ENCODE results near the gene PGP.

DNA sequence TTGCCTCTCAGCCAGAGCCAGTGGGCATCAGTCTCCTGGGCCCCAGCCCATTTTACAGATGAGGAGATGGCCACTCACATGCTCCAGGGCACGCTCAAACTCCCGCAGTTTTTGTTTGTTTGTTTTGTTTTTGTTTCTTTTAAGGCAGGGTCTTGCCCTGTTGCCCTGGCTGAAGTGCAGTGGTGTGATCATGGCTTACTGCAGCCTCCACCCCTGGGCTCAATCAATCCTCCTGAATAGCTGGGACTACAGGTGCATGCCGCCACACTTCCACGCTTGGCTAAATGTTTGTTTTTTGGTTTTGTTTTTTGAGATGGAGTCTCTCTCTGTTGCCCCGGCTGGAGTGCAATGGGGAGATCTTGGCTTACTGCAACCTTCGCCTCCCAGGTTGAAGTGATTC, 12.3 kb upstream of the PGP start:
- TF ChIP-seq, protein P1, sequence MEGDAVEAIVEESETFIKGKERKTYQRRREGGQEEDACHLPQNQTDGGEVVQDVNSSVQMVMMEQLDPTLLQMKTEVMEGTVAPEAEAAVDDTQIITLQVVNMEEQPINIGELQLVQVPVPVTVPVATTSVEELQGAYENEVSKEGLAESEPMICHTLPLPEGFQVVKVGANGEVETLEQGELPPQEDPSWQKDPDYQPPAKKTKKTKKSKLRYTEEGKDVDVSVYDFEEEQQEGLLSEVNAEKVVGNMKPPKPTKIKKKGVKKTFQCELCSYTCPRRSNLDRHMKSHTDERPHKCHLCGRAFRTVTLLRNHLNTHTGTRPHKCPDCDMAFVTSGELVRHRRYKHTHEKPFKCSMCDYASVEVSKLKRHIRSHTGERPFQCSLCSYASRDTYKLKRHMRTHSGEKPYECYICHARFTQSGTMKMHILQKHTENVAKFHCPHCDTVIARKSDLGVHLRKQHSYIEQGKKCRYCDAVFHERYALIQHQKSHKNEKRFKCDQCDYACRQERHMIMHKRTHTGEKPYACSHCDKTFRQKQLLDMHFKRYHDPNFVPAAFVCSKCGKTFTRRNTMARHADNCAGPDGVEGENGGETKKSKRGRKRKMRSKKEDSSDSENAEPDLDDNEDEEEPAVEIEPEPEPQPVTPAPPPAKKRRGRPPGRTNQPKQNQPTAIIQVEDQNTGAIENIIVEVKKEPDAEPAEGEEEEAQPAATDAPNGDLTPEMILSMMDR (IDR thresholded peaks at IDR 0.05; ENCODE audit: borderline replicate concordance, extremely low read depth, low read length, poor library complexity, severe bottlenecking): no peak
- TF ChIP-seq EZH2 (IDR thresholded peaks at IDR 0.05; ENCODE audit: borderline replicate concordance, low read depth, low read length, severe bottlenecking): no peak

Measured in DND-41 (cell line).